ENCODE measurements around the gene RASL11A.
"Not testable (repeated sequence)": the region's sequence is repeated elsewhere in the genome, so short reads cannot be mapped to it uniquely, and the experiment has no call there.

RASL11A gene

GRCh38 chr13:27302643-27303262, 32.1 kb downstream of the RASL11A start:
- no peak for DNase-seq

GRCh38 chr13:27304099-27304498, 33.5 kb downstream of the RASL11A start:
- DNase-seq = no peak

GRCh38 chr13:27304611-27305010, 34.0 kb downstream of the RASL11A start:
- DNase-seq = no peak

GRCh38 chr13:27306364-27306763, 35.7 kb downstream of the RASL11A start:
- DNase-seq = no peak

- no peak for DNase-seq
These were observed 38.3 kb downstream of the RASL11A start for GRCh38 chr13:27308941-27309340.

- no peak for DNase-seq
These were observed 38.9 kb downstream of the RASL11A start for GRCh38 chr13:27309401-27309958.

- DNase-seq = no peak
These were observed 39.5 kb downstream of the RASL11A start for GRCh38 chr13:27309967-27310598.

GRCh38 chr13:27310946-27311345, 40.3 kb downstream of the RASL11A start:
- no peak for DNase-seq

GRCh38 chr13:27311518-27312210, 41.0 kb downstream of the RASL11A start:
- no peak for DNase-seq

GRCh38 chr13:27313770-27314169, 43.1 kb downstream of the RASL11A start:
- no peak for DNase-seq

- DNase-seq = no peak
These were observed 48.8 kb downstream of the RASL11A start for GRCh38 chr13:27319404-27319803.

GRCh38 chr13:27321468-27322431, 51.1 kb downstream of the RASL11A start:
- no peak for DNase-seq

- not testable (repeated sequence) for DNase-seq
These were observed 51.8 kb downstream of the RASL11A start for GRCh38 chr13:27322443-27322842.
